Right ventricle myocardium superior (tissue), 1 donor: ENCODE results near the gene SCNN1B. TPM values are rescaled to one million over a fixed set of nuclear protein-coding genes. Genes with fewer than 3 reads are reported as not detected.
"Not testable (repeated sequence)": the region's sequence is repeated elsewhere in the genome, so short reads cannot be mapped to it uniquely, and the experiment has no call there.

Source experiments
- ATAC-seq: fragments of 200-7000 bp; cut with Tn5 transposase; one replicate; pipeline ENCODE4 v1.9.1; 2020; ENCODE audit warnings: mild to moderate bottlenecking; ENCODE audit not compliant: poor library complexity
- DNase-seq: peaks from one replicate; pipeline ENCODE4 v3.0.0-alpha.2; 2020
- intact Hi-C: fragments of 100-400 bp; cut with DNase I; formaldehyde crosslinking; loops from one replicate; pipeline ENCODE4 v1.11.2; 2022
- total RNA-seq: library from RNA; stranded (reverse); fragmentation: NEBNext Ultra II Directional; extraction: Animal tissue kit (Norgen Biotek cat#: 25700); gene quantifications from one replicate; pipeline ENCODE4 v1.2.1, GENCODE V29; 2021
- donor health status: DM: no; HTN: yes; CAD: no; lungs with severe emphysema.

SCNN1B gene
- total RNA-seq, 1 donor from 2014 or later: not detected

DNA sequence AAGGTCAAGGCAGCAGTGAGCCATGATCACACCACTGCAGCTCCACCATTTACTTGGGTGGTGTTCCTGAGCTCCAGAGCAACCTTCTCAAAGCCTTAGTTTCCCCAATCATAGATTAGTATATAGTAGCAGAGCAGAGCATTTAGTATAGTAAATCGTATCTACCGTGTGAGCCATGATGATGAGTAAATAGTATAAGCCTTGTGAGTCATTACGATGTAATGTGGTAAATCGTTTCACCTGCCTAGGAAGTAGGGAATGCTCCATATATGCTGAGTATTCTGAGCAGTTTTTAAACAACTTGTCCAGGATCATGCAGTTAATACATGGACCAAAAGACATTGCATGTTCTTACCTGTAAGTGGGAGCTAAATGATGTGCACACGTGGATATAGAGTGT is 66.4 kb downstream of the SCNN1B start:
- ATAC-seq: no peak

DNA sequence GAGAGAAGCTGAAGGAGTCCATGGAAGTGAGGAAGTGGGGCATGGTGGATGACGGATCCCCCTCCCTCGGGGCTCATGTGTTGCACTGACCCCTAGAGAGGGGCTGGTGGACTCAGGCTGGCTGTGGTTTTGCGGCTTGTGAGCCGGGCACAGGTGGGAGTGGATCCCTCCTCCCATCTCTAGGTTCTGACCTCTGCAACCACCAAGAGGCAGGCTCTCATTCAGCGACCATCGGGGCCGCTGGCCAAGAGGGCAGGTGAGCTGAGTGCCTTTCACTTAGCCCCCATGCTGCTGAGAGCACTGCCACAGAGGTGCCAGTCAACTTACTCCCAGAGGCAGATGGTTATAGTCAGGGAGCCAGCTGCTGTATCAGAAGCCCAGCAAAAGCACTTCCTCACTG is 67.3 kb downstream of the SCNN1B start:
- ATAC-seq: no peak
- DNase-seq: no peak
- intact Hi-C loops: no loop called here

More for the DNA sequence above, 66.4 kb downstream of the SCNN1B start:
- DNase-seq: no peak
- intact Hi-C loops: no loop called here

DNA sequence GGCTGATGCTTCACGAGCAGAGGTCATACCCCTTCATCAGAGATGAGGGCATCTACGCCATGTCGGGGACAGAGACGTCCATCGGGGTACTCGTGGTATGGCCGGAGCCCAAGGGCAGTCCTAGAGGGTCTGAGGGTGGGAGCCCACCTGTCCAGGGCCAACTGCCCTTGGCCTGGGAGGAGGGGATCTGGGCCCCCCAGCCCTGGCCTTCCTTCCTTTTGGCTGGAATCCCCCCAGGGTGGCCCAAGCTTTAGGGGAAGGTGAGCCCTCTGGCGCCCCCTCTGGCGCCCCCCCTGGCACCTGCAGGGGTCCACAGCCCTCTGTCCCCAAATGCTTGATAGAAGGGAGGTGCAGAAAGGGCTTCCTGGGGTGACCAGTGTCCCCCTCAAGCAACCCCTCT is 69.3 kb downstream of the SCNN1B start:
- DNase-seq (no peak), ATAC-seq (no peak)
- intact Hi-C loops: no loop called here

DNA sequence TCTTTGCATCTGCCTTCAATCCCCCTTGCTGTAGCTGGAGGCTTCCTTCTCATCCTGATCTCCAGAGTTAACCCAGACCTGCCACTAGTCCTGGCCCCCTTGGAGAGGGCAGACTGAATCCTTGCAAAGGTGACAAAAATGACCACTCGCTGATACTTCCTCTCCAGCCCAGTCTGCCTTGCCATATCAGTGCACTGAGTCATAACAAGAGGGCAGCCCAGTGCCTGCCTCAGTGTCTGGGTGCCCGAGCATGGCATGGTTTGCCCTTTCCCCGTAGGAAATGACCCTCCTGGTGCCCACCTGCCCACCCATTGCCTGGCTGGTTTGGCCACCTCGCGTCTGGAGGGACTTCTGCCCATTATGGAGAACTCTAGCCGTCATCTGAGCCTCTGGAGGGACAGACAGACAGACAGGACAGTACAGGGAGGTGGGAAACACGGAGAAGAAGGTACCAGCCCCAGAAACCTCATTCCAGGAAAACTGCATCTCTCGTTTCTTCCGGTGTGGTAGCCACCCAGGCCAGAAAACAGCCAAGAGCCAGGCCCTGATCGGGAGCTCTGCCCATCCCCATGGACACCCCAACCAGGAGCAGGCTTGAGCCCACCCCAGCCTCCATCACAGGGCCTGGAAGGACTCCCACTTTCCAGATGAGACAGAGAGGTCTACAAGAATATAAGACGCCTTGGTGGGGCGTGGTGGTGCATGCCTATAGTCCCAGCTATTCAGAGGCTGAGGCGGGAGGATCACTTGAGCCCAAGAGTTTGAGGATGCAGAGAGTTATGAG is 71.5 kb downstream of the SCNN1B start:
- ATAC-seq: no peak
- no peak for DNase-seq
- intact Hi-C loops: no loop called here

DNA sequence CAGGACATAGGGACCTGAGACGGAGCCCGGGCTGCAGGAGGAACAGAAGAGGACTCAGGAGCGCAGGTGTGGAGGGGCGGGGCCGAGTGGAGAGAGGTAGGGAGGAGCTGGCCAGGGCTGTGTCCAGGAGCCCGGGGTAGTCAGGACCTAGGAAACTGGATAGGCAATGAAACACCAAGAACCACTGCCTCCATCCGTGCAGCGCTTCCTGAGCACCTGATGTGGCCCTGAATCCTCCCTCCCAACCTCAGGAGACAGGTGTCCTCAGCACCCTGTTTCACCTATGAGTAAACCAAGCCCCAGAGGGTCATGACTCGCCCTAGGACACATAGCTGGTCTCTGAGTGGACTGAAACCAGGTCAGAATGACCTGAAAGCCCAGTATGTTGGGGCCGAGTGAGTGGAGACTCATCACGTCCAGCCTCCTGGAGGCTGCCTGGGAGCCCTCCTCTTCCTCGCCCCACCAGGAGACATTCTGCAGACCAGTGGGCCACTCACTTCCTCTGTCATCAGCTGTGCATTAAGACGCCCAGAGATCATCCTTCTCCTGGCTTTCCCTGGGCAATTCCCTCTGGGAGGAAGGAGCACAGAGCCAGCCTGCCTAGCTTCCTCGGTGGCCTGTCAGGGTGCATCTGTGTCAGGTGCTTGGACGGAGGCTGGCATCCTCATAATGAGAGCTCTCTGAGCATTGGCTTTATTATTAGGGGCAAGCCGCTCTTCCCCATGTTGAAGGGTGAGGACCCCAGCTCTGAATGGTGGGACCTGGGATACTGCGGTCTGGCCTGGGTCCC is 72.8 kb downstream of the SCNN1B start:
- intact Hi-C loops: no loop called here
- DNase-seq: no peak
- no peak for ATAC-seq

DNA sequence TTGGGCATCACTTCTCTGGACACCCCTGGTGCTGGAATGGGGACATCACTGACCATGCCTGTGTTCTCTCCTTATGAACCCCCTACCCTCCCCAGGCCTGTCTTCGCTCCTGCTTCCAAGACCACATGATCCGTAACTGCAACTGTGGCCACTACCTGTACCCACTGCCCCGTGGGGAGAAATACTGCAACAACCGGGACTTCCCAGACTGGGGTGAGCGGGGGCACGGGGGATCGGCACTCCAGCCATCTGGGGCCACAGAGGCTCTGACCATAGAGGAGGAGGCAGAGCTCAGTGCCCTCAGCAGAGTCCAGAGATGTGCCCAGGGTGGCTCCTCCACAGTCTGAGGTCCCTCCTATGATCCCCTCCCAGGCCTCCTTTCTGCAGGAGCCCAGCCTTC is 73.5 kb downstream of the SCNN1B start:
- no peak for ATAC-seq
- intact Hi-C loops: no loop called here
- no peak for DNase-seq

DNA sequence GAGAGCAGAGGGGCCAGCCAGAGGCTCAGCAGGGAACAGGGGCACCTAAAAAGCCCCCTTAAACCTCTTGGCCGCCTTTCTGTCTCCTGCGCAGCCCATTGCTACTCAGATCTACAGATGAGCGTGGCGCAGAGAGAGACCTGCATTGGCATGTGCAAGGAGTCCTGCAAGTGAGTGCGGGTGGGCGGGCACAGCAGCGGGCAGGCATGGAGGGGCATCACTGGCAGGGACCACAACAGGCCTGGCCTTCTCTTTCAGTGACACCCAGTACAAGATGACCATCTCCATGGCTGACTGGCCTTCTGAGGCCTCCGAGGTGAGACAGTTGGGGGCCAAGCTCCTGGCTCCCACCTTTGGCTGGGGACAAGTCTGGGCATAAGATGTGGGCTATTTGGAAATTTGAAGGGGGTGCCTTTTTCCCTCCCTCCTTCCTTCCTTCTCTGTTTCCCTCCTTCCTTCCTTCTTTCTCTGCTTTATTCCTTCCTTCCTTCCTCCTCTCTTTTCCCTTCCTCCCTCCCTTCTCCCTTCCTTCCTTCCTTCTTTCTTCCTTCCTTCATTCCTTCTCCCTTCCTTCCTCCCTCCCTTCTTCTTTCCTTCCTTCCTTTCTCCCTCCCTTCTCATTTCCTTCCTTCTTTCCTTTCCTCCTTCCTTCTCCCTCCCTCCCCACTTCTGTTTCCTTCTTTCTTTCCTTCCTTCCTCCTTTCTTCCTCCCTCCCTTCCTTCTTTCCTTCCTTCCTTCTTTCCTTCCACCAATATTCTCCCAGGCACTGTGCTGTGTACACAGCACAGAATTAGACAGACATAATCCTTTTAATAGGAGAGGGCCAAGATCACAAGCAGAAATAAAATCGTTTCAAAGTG is 75.2 kb downstream of the SCNN1B start:
- DNase-seq (no peak), ATAC-seq (no peak)
- intact Hi-C loops: no loop called here

DNA sequence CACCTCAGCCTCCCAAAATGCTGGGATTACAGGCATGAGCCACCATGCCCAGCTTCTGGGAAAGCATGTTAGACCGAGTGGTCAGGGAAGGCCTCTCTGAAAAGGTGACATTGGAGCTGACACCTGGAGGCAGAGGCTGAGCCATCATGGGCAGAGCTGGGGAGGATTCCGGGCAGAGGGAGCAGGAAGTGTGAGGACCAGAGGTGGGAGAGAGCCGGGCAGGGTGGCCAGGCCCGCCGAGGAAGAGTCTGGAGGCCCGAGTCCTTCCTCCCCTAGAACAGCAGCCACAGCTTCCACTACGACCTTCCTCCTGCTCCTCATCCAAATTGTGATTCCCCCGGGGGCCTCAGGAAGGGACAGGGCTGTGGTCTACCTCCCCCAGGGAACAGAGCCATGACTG is 76.2 kb downstream of the SCNN1B start:
- ATAC-seq (no peak), DNase-seq (no peak)
- intact Hi-C loops: no loop called here

DNA sequence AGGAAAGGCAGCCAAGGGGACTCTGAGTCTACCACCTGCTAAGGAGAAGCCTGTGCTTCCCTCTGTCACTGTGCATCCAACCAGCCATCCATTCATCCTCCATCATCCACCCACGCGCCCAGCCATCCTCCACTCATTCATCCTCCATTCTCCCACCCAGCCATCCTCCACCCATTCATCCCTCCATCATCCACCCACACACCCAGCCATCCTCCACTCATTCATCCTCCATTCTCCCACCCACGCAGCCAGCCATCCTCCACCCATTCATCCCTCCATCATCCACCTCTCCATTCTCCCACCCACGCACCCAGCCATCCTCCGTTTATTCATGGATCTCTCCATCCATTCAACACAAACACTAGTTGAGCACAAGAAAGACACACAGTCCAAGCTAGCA is 76.8 kb downstream of the SCNN1B start:
- intact Hi-C loops: no loop called here
- ATAC-seq (no peak), DNase-seq (no peak)

DNA sequence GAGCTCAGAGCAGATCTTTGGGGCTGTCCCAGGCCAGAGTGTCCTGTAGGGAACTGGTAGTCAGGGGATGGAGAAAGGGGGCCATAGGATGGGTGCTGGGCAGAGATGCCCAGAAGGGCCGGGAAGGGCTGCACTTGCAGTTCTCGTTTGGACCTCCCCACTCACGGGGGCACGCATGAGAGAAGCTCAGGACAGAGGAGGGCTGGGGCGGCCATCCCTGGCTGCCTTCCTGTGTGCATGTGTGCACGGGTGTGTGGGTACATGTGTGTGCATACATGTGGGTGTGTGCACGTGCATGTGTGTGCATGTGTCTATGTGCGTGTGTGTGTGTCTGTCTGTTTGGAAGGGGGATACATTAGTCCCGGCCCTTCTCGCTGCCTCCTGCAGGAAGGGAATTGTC is 77.6 kb downstream of the SCNN1B start:
- ATAC-seq: no peak
- intact Hi-C loops: no loop called here
- DNase-seq: no peak

DNA sequence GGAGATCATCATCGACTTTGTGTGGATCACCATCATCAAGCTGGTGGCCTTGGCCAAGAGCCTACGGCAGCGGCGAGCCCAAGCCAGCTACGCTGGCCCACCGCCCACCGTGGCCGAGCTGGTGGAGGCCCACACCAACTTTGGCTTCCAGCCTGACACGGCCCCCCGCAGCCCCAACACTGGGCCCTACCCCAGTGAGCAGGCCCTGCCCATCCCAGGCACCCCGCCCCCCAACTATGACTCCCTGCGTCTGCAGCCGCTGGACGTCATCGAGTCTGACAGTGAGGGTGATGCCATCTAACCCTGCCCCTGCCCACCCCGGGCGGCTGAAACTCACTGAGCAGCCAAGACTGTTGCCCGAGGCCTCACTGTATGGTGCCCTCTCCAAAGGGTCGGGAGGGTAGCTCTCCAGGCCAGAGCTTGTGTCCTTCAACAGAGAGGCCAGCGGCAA is 78.4 kb downstream of the SCNN1B start:
- intact Hi-C loops: no loop called here

DNA sequence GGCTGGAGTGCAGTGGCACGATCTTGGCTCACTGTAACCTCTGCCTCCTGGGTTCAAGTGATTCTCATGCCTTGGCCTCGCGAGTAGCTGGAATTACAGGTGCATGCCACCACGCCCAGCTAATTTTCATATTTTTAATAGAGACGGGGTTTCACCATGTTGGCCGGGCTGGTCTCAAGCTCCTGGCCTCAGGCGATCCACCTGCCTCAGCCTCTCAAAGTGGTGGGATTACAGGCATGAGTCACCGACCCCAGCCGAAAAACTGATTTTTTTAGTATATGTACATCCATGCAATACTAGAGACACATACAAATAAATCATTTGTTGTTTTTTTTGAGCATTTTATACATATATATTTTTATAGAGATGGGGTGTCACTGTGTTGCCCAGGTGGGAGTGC is 79.6 kb downstream of the SCNN1B start:
- intact Hi-C loops, ATAC-seq, DNase-seq: not testable (repeated sequence)

More for the DNA sequence above, 78.4 kb downstream of the SCNN1B start:
- DNase-seq (no peak), ATAC-seq (no peak)

DNA sequence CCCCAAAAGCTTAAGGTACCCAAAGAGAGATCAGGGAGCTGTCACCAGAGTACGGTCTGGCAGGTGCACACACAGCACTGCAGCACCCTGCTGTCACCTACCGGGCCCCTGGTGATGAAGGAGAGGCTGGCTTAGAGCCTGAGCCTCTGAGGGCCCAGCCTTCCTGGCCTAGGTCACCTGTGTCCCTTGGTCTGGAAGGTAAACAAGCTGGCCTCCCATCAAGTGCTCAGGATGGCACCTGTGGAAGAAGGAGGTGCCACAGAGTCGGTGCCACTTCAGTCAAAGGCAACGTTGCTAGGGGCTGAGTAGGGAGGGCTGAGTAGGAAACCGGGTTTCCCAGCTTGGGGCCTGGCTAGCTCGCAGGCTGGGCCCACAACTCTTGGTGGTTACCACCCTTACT is 80.2 kb downstream of the SCNN1B start:
- ATAC-seq (no peak), DNase-seq (no peak)
- intact Hi-C loops: no loop called here

DNA sequence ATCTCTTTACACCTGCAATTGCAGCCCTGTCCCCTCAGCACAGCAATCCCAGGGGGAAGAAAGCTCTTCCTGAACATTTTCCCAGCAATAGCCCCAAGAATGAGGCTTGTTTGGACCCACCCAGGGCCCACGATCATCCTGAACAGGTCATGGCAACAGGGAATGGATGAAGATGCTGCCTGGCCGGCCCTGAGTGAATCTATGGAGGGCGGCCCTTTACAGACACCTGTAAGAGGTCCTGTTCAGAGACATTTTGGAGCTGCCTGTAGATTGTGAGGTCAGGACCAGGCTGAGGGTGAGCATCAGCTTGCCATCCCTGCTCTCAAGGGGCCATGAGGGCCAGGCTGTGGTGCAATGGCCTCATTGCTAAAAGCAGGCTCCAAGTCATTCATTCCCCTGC is 81.8 kb downstream of the SCNN1B start:
- DNase-seq: no peak
- no peak for ATAC-seq
- intact Hi-C loops: no loop called here

DNA sequence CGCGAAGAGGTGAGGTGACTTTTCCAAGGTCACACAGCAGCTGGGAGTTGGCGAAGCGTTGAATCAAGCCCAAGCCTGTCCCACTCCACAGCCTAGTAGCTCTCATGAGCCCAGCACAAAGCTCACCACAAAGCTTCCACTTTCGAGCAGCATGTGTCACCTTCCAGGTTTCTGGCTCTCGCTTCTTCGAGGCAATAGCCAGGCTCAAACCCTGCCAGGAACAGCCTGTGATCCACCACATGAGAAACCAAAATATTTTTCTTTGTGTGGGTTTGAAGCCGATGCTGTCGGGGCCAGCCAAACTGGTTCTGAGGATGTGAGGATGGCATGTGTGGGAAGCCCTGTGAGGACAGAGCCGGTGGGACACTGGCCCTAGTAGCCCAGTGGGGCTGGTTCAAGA is 82.8 kb downstream of the SCNN1B start:
- no peak for DNase-seq
- ATAC-seq: no peak
- intact Hi-C loops: no loop called here

DNA sequence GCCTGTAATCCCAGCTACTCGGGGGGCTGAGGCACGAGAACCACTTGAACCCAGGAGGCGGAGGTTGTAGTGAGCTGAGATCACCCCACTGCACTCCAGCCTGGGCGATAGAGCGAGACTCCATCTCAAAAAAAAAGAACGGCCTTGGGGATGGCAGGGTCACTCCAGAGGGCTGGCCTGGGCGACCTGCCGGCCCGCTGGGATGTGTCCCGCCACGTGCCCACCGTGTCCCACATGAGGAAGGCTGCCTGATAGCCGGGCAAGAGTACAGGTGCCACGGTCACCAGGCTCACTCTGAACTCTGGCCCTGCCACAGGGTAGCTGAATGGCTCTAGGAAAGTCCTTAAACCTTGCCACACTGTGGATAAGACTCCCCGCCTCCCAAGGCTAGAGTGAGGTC is 83.3 kb downstream of the SCNN1B start:
- DNase-seq (no peak), ATAC-seq (no peak)
- intact Hi-C loops: no loop called here

DNA sequence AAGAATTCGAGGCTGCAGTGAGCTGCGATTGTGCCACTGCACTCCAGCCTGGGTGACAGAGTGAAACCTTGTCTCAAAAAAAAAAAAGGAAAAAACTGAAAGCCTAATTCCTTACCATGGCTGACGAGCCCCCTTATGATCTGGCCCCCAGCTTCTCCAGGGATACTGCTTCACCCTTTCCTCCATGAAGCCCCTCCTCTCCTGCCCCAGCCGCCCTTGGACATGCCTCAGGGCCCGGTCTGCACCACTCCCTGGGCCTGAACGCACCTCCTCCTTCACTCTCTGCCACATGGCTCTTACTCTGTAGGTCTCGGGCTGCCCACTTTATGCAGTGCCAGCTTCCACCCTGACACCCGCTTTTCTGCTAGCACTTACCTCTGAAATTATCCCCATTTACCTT is 85.6 kb downstream of the SCNN1B start:
- intact Hi-C loops: no loop called here
- ATAC-seq: no peak
- no peak for DNase-seq

DNA sequence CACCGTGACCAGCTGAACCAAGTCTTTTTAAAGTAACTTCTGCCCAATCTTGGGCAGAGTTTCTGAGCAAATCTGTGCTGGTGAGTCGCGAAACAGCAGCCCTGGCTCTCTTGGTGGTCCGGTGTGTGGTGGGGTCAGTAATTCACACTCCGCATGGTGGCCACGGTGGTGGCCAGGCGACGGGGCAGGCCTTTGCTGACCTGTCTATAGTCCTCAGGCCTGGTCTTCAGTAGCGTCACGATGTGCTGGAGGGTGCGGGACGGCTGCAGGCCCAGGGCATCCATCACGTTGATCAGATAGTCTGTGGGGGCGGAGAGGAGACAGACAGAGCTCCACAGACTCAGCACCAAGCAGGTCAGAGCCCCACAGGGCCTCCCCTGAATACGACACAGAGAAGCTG is 86.7 kb downstream of the SCNN1B start:
- no peak for ATAC-seq
- intact Hi-C loops: no loop called here

DNA sequence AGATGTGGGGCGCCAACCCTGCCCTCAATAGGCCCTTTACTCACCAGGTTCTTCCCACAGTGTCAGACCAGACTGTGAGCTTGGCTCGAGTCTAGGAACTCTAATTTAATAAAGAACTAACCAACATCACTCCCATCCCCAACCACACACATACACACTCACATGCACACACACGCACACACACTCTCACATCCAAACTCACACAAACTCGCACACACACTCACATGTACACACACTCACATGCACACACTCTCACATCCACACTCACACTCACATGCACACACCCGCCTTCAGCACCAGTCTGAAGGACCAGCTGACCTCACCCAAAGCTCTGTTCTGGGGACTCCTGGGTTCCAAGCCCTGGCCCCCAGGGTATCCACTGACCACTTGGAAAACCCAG is 87.1 kb downstream of the SCNN1B start:
- intact Hi-C loops: no loop called here
- no peak for ATAC-seq

More for the DNA sequence above, 86.7 kb downstream of the SCNN1B start:
- no peak for DNase-seq

More for the DNA sequence above, 87.1 kb downstream of the SCNN1B start:
- no peak for DNase-seq
